ENCODE measurements around the gene IGFLR1. TPM values are rescaled to one million over a fixed set of nuclear protein-coding genes. Genes with fewer than 3 reads are reported as not detected.

Gene IGFLR1
- polyA plus RNA-seq, 1 of the 3 experiments (the other 2 are of a cell fraction), result 5.6 TPM

DNA sequence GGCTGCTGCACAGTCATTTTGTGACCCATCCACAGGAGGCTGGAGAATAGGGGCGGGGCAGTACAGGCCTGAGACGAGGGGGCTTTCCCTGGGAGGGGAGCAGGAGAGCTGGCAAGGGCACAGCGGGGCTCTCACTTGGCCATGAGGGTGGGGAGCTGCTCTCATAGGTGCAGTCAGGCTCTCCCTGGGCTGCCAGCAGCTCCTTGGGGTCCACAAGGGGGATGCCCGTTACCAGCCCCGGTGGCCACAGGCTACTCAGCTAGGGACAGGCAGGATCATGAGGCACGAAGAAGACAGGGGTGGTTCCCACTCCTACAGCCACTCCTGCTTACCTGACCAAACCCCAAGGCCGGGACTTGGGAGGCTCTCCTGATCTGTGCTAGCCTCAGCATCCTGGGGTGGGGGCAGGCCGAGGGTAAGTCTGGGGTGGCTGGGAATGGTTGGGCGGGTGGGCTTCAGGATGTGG lies 49.6 kb upstream of the IGFLR1 start:
- Histone ChIP-seq H2AFZ (ENCODE audit: low read depth) (no peak overlapping the region), H3K9me3 (no peaks in the 10 kb centered on the region), H3K4me3 (ENCODE audit: low read depth in 2 of 2, low read length in 1 of 2) (no peak overlapping the region), H3F3A (replicated peaks; ENCODE audit: insufficient read depth) (no peaks in the 10 kb centered on the region), H3K27me3 (ENCODE audit: insufficient read depth) (no peaks in the 10 kb centered on the region), H3K27ac (ENCODE audit: low read depth in 2 of 2, low read length in 1 of 2) (no peak overlapping the region), H3K4me1 (ENCODE audit: control insufficient read depth in 1 of 2, insufficient read depth in 2 of 2, low read depth in 1 of 2, low read length in 1 of 2) (no peaks in the 10 kb centered on the region), H3K79me2 (ENCODE audit: insufficient read depth) (no peaks in the 10 kb centered on the region), H3K9ac (no peak overlapping the region), H3K4me2 (no peak overlapping the region), H3K9me2 (no peaks in the 10 kb centered on the region), H4K20me1 (ENCODE audit: insufficient read depth) (no peaks in the 10 kb centered on the region), H3K36me3 (replicated peaks in 1 of 2; ENCODE audit: control insufficient read depth in 1 of 2, insufficient read depth in 2 of 2, low read length in 1 of 2) (no peaks in the 10 kb centered on the region)
- DNase-seq, result no peak
- WGBS (ENCODE audit: low lambda C conversion rate), result 86% methylated on average over 7 of the region's 9 CpGs
- ChIA-PET POLR2A (no interaction called here), CTCF (no interaction called here)
- TF ChIP-seq MXI1 (IDR thresholded peaks at IDR 0.05; ENCODE audit: low read depth, low read length), result no peak
- TF ChIP-seq, protein P1, sequence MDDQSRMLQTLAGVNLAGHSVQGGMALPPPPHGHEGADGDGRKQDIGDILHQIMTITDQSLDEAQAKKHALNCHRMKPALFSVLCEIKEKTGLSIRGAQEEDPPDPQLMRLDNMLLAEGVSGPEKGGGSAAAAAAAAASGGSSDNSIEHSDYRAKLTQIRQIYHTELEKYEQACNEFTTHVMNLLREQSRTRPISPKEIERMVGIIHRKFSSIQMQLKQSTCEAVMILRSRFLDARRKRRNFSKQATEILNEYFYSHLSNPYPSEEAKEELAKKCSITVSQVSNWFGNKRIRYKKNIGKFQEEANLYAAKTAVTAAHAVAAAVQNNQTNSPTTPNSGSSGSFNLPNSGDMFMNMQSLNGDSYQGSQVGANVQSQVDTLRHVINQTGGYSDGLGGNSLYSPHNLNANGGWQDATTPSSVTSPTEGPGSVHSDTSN (IDR thresholded peaks at IDR 0.05), result no peak
- no peak for TF ChIP-seq USF1 (IDR thresholded peaks at IDR 0.05; ENCODE audit: borderline replicate concordance, low read depth)
- TF ChIP-seq CHD2 (IDR thresholded peaks at IDR 0.05; ENCODE audit: low read length, partially characterized antibody), result no peak

DNA sequence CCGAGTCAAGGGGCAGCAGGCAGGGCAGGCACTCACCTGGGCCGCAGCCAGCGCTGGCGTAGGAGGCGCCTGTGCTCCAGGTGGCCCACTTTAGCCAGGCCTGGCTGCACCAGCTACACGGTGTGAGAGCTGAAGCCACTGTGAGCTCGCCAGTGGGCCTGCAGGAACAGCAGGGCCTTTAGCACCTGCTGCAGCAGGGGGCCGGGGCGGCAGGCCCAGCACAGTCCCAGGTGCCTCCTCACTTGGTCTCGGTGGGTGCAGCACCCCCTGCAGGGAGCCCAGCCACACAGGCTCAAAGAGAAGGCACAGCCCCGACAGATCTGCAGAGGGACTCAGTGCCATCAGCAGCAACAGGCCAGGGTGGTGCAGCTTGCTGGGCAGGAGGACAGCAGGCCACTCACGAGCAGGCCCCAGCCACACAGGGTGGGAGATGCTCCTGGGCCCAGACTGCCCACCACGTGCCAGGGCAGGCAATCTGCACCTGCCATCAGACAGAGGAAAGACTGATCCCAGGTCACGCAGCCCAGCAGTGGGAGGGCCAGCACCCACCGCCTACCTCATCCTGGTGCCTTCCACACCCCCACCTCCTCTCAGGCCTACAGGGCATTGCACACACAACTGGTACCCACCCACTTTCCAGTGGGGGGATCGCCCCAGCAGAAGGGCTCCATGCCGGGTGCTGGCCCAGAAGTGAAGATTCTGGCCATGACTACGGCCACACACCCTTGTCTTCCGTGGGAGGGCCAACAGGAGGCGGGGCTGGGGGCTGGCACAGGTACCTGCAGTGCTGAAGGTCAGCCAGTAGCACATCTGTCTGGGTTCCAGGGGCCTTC lies 48.9 kb upstream of the IGFLR1 start:
- Histone ChIP-seq H3F3A (replicated peaks; ENCODE audit: insufficient read depth) (no peaks in the 10 kb centered on the region), H3K9me3 (no peaks in the 10 kb centered on the region), H3K36me3 (replicated peaks in 1 of 2; ENCODE audit: control insufficient read depth in 1 of 2, insufficient read depth in 2 of 2, low read length in 1 of 2) (no peaks in the 10 kb centered on the region), H3K4me3 (ENCODE audit: low read depth in 2 of 2, low read length in 1 of 2) (no peak overlapping the region), H4K20me1 (ENCODE audit: insufficient read depth) (no peaks in the 10 kb centered on the region), H3K4me2 (no peak overlapping the region), H3K79me2 (ENCODE audit: insufficient read depth) (no peaks in the 10 kb centered on the region), H3K9ac (no peak overlapping the region), H3K4me1 (ENCODE audit: control insufficient read depth in 1 of 2, insufficient read depth in 2 of 2, low read depth in 1 of 2, low read length in 1 of 2) (no peaks in the 10 kb centered on the region), H3K27me3 (ENCODE audit: insufficient read depth) (no peaks in the 10 kb centered on the region), H3K27ac (ENCODE audit: low read depth in 2 of 2, low read length in 1 of 2) (no peak overlapping the region), H3K9me2 (no peaks in the 10 kb centered on the region), H2AFZ (ENCODE audit: low read depth) (no peak overlapping the region)
- DNase-seq, result no peak
- 75% methylated on average over 11 of the region's 20 CpGs for WGBS (ENCODE audit: low lambda C conversion rate)
- no peak for TF ChIP-seq GATA2 (CRISPR knock-in tag; IDR thresholded peaks at IDR 0.05)
- TF ChIP-seq FOXM1 (IDR thresholded peaks at IDR 0.05; ENCODE audit: low read depth), result no peak
- TF ChIP-seq, protein P2, sequence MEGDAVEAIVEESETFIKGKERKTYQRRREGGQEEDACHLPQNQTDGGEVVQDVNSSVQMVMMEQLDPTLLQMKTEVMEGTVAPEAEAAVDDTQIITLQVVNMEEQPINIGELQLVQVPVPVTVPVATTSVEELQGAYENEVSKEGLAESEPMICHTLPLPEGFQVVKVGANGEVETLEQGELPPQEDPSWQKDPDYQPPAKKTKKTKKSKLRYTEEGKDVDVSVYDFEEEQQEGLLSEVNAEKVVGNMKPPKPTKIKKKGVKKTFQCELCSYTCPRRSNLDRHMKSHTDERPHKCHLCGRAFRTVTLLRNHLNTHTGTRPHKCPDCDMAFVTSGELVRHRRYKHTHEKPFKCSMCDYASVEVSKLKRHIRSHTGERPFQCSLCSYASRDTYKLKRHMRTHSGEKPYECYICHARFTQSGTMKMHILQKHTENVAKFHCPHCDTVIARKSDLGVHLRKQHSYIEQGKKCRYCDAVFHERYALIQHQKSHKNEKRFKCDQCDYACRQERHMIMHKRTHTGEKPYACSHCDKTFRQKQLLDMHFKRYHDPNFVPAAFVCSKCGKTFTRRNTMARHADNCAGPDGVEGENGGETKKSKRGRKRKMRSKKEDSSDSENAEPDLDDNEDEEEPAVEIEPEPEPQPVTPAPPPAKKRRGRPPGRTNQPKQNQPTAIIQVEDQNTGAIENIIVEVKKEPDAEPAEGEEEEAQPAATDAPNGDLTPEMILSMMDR (IDR thresholded peaks at IDR 0.05), result peak; percentile 18; the same call in 1 of the 2 replicates
- CTCF ChIA-PET, result interaction anchor here (0.6 to 1.2 kb wide), 2 partner anchors 11 to 140 kb away, joined by 3 to 4 read pairs; no protein-coding TSS in a partner anchor
- POLR2A ChIA-PET, result no interaction called here
